Effector CD4-positive, alpha-beta T cell (primary cell): ENCODE data around the gene RELA.
"Not testable (repeated sequence)": the region's sequence is repeated elsewhere in the genome, so short reads cannot be mapped to it uniquely, and the experiment has no call there.

Experiments
- DNase-seq: peaks from one replicate; pipeline ENCODE4 v3.0.0-alpha.2; 2020

The RELA gene

GRCh38 chr11:65646958-65647701 is 15.6 kb downstream of the RELA start:
- no peak for DNase-seq

GRCh38 chr11:65646288-65646957 is 16.3 kb downstream of the RELA start:
- no peak for DNase-seq

GRCh38 chr11:65645710-65646109 is 17.0 kb downstream of the RELA start:
- DNase-seq, result no peak

GRCh38 chr11:65644837-65645236 is 17.9 kb downstream of the RELA start:
- DNase-seq, result no peak

- no peak for DNase-seq
These were observed 18.7 kb downstream of the RELA start for GRCh38 chr11:65643971-65644370.

GRCh38 chr11:65642014-65642671 is 20.6 kb downstream of the RELA start:
- no peak for DNase-seq

GRCh38 chr11:65641297-65642013 is 21.3 kb downstream of the RELA start:
- no peak for DNase-seq

- peak; percentile 23 for DNase-seq
These were observed 22.0 kb downstream of the RELA start for GRCh38 chr11:65640483-65641296.

- peak; percentile 75 for DNase-seq
These were observed 22.9 kb downstream of the RELA start for GRCh38 chr11:65639623-65640482.

- DNase-seq, result not testable (repeated sequence)
These were observed 23.5 kb downstream of the RELA start for GRCh38 chr11:65639228-65639597.

- DNase-seq, result peak; percentile 67
These were observed 24.8 kb downstream of the RELA start, which contains the start of gene SIPA1 for GRCh38 chr11:65637794-65638419. Gene SIPA1 (plus strand): TSS chr11:65638101. CDS start chr11:65640922, 2,821 bp downstream.

- DNase-seq, result no peak
These were observed 25.6 kb downstream of the RELA start for GRCh38 chr11:65637032-65637557.

GRCh38 chr11:65636108-65637031 is 26.3 kb downstream of the RELA start:
- DNase-seq, result no peak

GRCh38 chr11:65634905-65635731 is 27.6 kb downstream of the RELA start:
- no peak for DNase-seq

GRCh38 chr11:65634440-65634839 is 28.3 kb downstream of the RELA start:
- DNase-seq, result no peak

- no peak for DNase-seq
These were observed 28.6 kb downstream of the RELA start for GRCh38 chr11:65634109-65634436.

- DNase-seq, result no peak
These were observed 29.2 kb downstream of the RELA start for GRCh38 chr11:65633390-65634108.

- DNase-seq, result no peak
These were observed 32.5 kb downstream of the RELA start for GRCh38 chr11:65630215-65630614.
